ENCODE data around the gene RASGRF2.

Gene RASGRF2

GRCh38 chr5:81166430-81166829 is 206.3 kb downstream of the RASGRF2 start:
- no peaks in the 10 kb centered on the region for H3K36me3 ChIP-seq (ENCODE audit: control insufficient read depth in 4 of 4, insufficient read depth in 4 of 4, low read length in 3 of 4)
- H3K9me3 ChIP-seq (ENCODE audit: control extremely low read depth in 1 of 5, control insufficient read depth in 4 of 5, insufficient read depth in 2 of 5, low read depth in 1 of 5, low read length in 4 of 5), result no peaks in the 10 kb centered on the region
- ChIA-PET POLR2A (no interaction called here), CTCF (interaction anchor here (0.7 to 5.4 kb wide), 7 partner anchors 10 to 480 kb away, joined by 3 to 51 read pairs (median 4); no protein-coding TSS in a partner anchor)
- no peak overlapping the region for H3K27ac ChIP-seq (ENCODE audit: insufficient read depth in 1 of 2, low read depth in 1 of 2, low read length in 2 of 2, poor library complexity in 1 of 2, severe bottlenecking in 2 of 2)
- 99% methylated on average over 5 of the region's 6 CpGs for WGBS (ENCODE audit: insufficient coverage)
- no peak for DNase-seq
- H3K4me1 ChIP-seq (ENCODE audit: control extremely low read depth in 1 of 4, control insufficient read depth in 4 of 4, insufficient read depth in 4 of 4, low read length in 3 of 4), result no peaks in the 10 kb centered on the region
- H3K27me3 ChIP-seq (replicated peaks in 2 of 5; ENCODE audit: control insufficient read depth in 4 of 5, insufficient read depth in 5 of 5, low read length in 4 of 5), result no peaks in the 10 kb centered on the region
- H3K4me3 ChIP-seq (ENCODE audit: control insufficient read depth in 1 of 7, extremely low read depth in 1 of 7, insufficient read depth in 4 of 7, low read depth in 2 of 7, low read length in 6 of 7), result no peak overlapping the region

- no peak for DNase-seq
- CTCF ChIA-PET, result interaction anchor here (0.7 to 5.4 kb wide), 6 partner anchors 9 to 481 kb away, joined by 3 to 51 read pairs (median 4); no protein-coding TSS in a partner anchor
- H3K9me3 ChIP-seq (ENCODE audit: control extremely low read depth in 1 of 5, control insufficient read depth in 4 of 5, insufficient read depth in 2 of 5, low read depth in 1 of 5, low read length in 4 of 5), result no peaks in the 10 kb centered on the region
- H3K36me3 ChIP-seq (ENCODE audit: control insufficient read depth in 4 of 4, insufficient read depth in 4 of 4, low read length in 3 of 4), result no peaks in the 10 kb centered on the region
- H3K27me3 ChIP-seq (replicated peaks in 2 of 5; ENCODE audit: control insufficient read depth in 4 of 5, insufficient read depth in 5 of 5, low read length in 4 of 5), result no peaks in the 10 kb centered on the region
- 100% methylated on average over 4 of the region's 4 CpGs for WGBS (ENCODE audit: insufficient coverage)
- POLR2A ChIA-PET, result no interaction called here
- H3K4me1 ChIP-seq (ENCODE audit: control extremely low read depth in 1 of 4, control insufficient read depth in 4 of 4, insufficient read depth in 4 of 4, low read length in 3 of 4), result no peaks in the 10 kb centered on the region
- H3K27ac ChIP-seq (ENCODE audit: insufficient read depth in 1 of 2, low read depth in 1 of 2, low read length in 2 of 2, poor library complexity in 1 of 2, severe bottlenecking in 2 of 2), result no peak overlapping the region
- no peak overlapping the region for H3K4me3 ChIP-seq (ENCODE audit: control insufficient read depth in 1 of 7, extremely low read depth in 1 of 7, insufficient read depth in 4 of 7, low read depth in 2 of 7, low read length in 6 of 7)
Observed at GRCh38 chr5:81167078-81167477, 206.9 kb downstream of the RASGRF2 start.

GRCh38 chr5:81167544-81167943 is 207.4 kb downstream of the RASGRF2 start:
- Histone ChIP-seq H3K9me3 (ENCODE audit: control extremely low read depth in 1 of 5, control insufficient read depth in 4 of 5, insufficient read depth in 2 of 5, low read depth in 1 of 5, low read length in 4 of 5) (no peaks in the 10 kb centered on the region), H3K4me1 (ENCODE audit: control extremely low read depth in 1 of 4, control insufficient read depth in 4 of 4, insufficient read depth in 4 of 4, low read length in 3 of 4) (no peaks in the 10 kb centered on the region), H3K36me3 (ENCODE audit: control insufficient read depth in 4 of 4, insufficient read depth in 4 of 4, low read length in 3 of 4) (no peaks in the 10 kb centered on the region), H3K27me3 (replicated peaks in 2 of 5; ENCODE audit: control insufficient read depth in 4 of 5, insufficient read depth in 5 of 5, low read length in 4 of 5) (no peaks in the 10 kb centered on the region), H3K27ac (ENCODE audit: insufficient read depth in 1 of 2, low read depth in 1 of 2, low read length in 2 of 2, poor library complexity in 1 of 2, severe bottlenecking in 2 of 2) (no peak overlapping the region), H3K4me3 (ENCODE audit: control insufficient read depth in 1 of 7, extremely low read depth in 1 of 7, insufficient read depth in 4 of 7, low read depth in 2 of 7, low read length in 6 of 7) (no peak overlapping the region)
- DNase-seq, result no peak
- 84% methylated on average over 7 of the region's 8 CpGs for WGBS (ENCODE audit: insufficient coverage)
- POLR2A ChIA-PET, result no interaction called here
- CTCF ChIA-PET, result interaction anchor here (1.2 to 5.4 kb wide), 4 partner anchors 14 to 481 kb away, joined by 3 to 51 read pairs (median 4); no protein-coding TSS in a partner anchor

GRCh38 chr5:81169924-81170323 is 209.8 kb downstream of the RASGRF2 start:
- Histone ChIP-seq H3K36me3 (ENCODE audit: control insufficient read depth in 4 of 4, insufficient read depth in 4 of 4, low read length in 3 of 4) (no peaks in the 10 kb centered on the region), H3K4me3 (ENCODE audit: control insufficient read depth in 1 of 7, extremely low read depth in 1 of 7, insufficient read depth in 4 of 7, low read depth in 2 of 7, low read length in 6 of 7) (no peak overlapping the region), H3K27me3 (replicated peaks in 2 of 5; ENCODE audit: control insufficient read depth in 4 of 5, insufficient read depth in 5 of 5, low read length in 4 of 5) (no peaks in the 10 kb centered on the region), H3K4me1 (ENCODE audit: control extremely low read depth in 1 of 4, control insufficient read depth in 4 of 4, insufficient read depth in 4 of 4, low read length in 3 of 4) (no peaks in the 10 kb centered on the region), H3K27ac (ENCODE audit: insufficient read depth in 1 of 2, low read depth in 1 of 2, low read length in 2 of 2, poor library complexity in 1 of 2, severe bottlenecking in 2 of 2) (no peak overlapping the region), H3K9me3 (ENCODE audit: control extremely low read depth in 1 of 5, control insufficient read depth in 4 of 5, insufficient read depth in 2 of 5, low read depth in 1 of 5, low read length in 4 of 5) (no peaks in the 10 kb centered on the region)
- ChIA-PET POLR2A (no interaction called here), CTCF (interaction anchor here (1.2 to 1.7 kb wide), 2 partner anchors 12 to 482 kb away, joined by 3 to 4 read pairs; no protein-coding TSS in a partner anchor)
- 88% methylated on average over 1 of the region's 2 CpGs for WGBS (ENCODE audit: insufficient coverage)
- DNase-seq, result no peak

- Histone ChIP-seq H3K4me3 (ENCODE audit: control insufficient read depth in 1 of 7, extremely low read depth in 1 of 7, insufficient read depth in 4 of 7, low read depth in 2 of 7, low read length in 6 of 7) (no peak overlapping the region), H3K4me1 (ENCODE audit: control extremely low read depth in 1 of 4, control insufficient read depth in 4 of 4, insufficient read depth in 4 of 4, low read length in 3 of 4) (no peaks in the 10 kb centered on the region), H3K27ac (ENCODE audit: insufficient read depth in 1 of 2, low read depth in 1 of 2, low read length in 2 of 2, poor library complexity in 1 of 2, severe bottlenecking in 2 of 2) (no peak overlapping the region), H3K36me3 (ENCODE audit: control insufficient read depth in 4 of 4, insufficient read depth in 4 of 4, low read length in 3 of 4) (no peaks in the 10 kb centered on the region), H3K27me3 (replicated peaks in 2 of 5; ENCODE audit: control insufficient read depth in 4 of 5, insufficient read depth in 5 of 5, low read length in 4 of 5) (no peaks in the 10 kb centered on the region), H3K9me3 (ENCODE audit: control extremely low read depth in 1 of 5, control insufficient read depth in 4 of 5, insufficient read depth in 2 of 5, low read depth in 1 of 5, low read length in 4 of 5) (no peaks in the 10 kb centered on the region)
- CTCF ChIA-PET, result no interaction called here
- no peak for DNase-seq
- POLR2A ChIA-PET, result no interaction called here
- no CpG with 5 or more reads among the region's 4 CpGs for WGBS (ENCODE audit: insufficient coverage)
Observed at GRCh38 chr5:81171769-81172168, 211.6 kb downstream of the RASGRF2 start.

- POLR2A ChIA-PET, result no interaction called here
- no peak overlapping the region for H3K4me3 ChIP-seq (ENCODE audit: control insufficient read depth in 1 of 7, extremely low read depth in 1 of 7, insufficient read depth in 4 of 7, low read depth in 2 of 7, low read length in 6 of 7)
- no peaks in the 10 kb centered on the region for H3K27me3 ChIP-seq (replicated peaks in 2 of 5; ENCODE audit: control insufficient read depth in 4 of 5, insufficient read depth in 5 of 5, low read length in 4 of 5)
- H3K27ac ChIP-seq (ENCODE audit: insufficient read depth in 1 of 2, low read depth in 1 of 2, low read length in 2 of 2, poor library complexity in 1 of 2, severe bottlenecking in 2 of 2), result no peak overlapping the region
- CTCF ChIA-PET, result no interaction called here
- H3K9me3 ChIP-seq (ENCODE audit: control extremely low read depth in 1 of 5, control insufficient read depth in 4 of 5, insufficient read depth in 2 of 5, low read depth in 1 of 5, low read length in 4 of 5), result no peaks in the 10 kb centered on the region
- no CpG with 5 or more reads among the region's 3 CpGs for WGBS (ENCODE audit: insufficient coverage)
- H3K36me3 ChIP-seq (ENCODE audit: control insufficient read depth in 4 of 4, insufficient read depth in 4 of 4, low read length in 3 of 4), result no peaks in the 10 kb centered on the region
- H3K4me1 ChIP-seq (ENCODE audit: control extremely low read depth in 1 of 4, control insufficient read depth in 4 of 4, insufficient read depth in 4 of 4, low read length in 3 of 4), result no peaks in the 10 kb centered on the region
- DNase-seq, result no peak
Observed at GRCh38 chr5:81172710-81173109, 212.5 kb downstream of the RASGRF2 start.

GRCh38 chr5:81177061-81177460 is 216.9 kb downstream of the RASGRF2 start:
- no peaks in the 10 kb centered on the region for H3K9me3 ChIP-seq (ENCODE audit: control extremely low read depth in 1 of 5, control insufficient read depth in 4 of 5, insufficient read depth in 2 of 5, low read depth in 1 of 5, low read length in 4 of 5)
- no peaks in the 10 kb centered on the region for H3K4me1 ChIP-seq (ENCODE audit: control extremely low read depth in 1 of 4, control insufficient read depth in 4 of 4, insufficient read depth in 4 of 4, low read length in 3 of 4)
- no peaks in the 10 kb centered on the region for H3K36me3 ChIP-seq (ENCODE audit: control insufficient read depth in 4 of 4, insufficient read depth in 4 of 4, low read length in 3 of 4)
- no peak overlapping the region for H3K27ac ChIP-seq (ENCODE audit: insufficient read depth in 1 of 2, low read depth in 1 of 2, low read length in 2 of 2, poor library complexity in 1 of 2, severe bottlenecking in 2 of 2)
- H3K27me3 ChIP-seq (replicated peaks in 2 of 5; ENCODE audit: control insufficient read depth in 4 of 5, insufficient read depth in 5 of 5, low read length in 4 of 5), result no peaks in the 10 kb centered on the region
- no peak overlapping the region for H3K4me3 ChIP-seq (ENCODE audit: control insufficient read depth in 1 of 7, extremely low read depth in 1 of 7, insufficient read depth in 4 of 7, low read depth in 2 of 7, low read length in 6 of 7)
- ChIA-PET POLR2A (no interaction called here), CTCF (interaction anchor here (0.9 to 1.5 kb wide), 3 partner anchors 9 to 489 kb away, joined by 3 to 5 read pairs (median 3); no protein-coding TSS in a partner anchor)
- no peak for DNase-seq
- no CpG with 5 or more reads among the region's 3 CpGs for WGBS (ENCODE audit: insufficient coverage)
